HepG2 (cell line): ENCODE measurements around the gene SULT6B1. TPM values are rescaled to one million over a fixed set of nuclear protein-coding genes. Genes with fewer than 3 reads are reported as not detected.

Experiments used
- ARID5B ChIP-seq: IDR thresholded peaks from 2 replicates; pipeline ENCODE4 v1.4.0; 2020; ENCODE audit warnings: mild to moderate bottlenecking, missing genetic modification reagents
- CCAR2 ChIP-seq: fragments of 200-400 bp; formaldehyde crosslinking; optimal IDR thresholded peaks from 2 replicates; pipeline ENCODE3; 2018; ENCODE audit warnings: low read depth, mild to moderate bottlenecking, low read length, moderate library complexity
- ETV5 ChIP-seq: IDR thresholded peaks from 2 replicates; pipeline ENCODE4 v1.6.1; 2018; ENCODE audit warnings: missing biosample characterization, missing genetic modification reagents, inconsistent platforms, borderline replicate concordance
- KAT7 ChIP-seq: IDR thresholded peaks from 2 replicates; pipeline ENCODE4 v1.6.1; 2018; ENCODE audit warnings: borderline replicate concordance, missing compliant biosample characterization
- MATR3 ChIP-seq: sonication (generic); formaldehyde crosslinking; IDR thresholded peaks from 2 replicates; pipeline ENCODE4 v1.4.0; 2020; ENCODE audit warnings: missing genetic modification reagents
- MXD1 ChIP-seq: sonication (generic); formaldehyde crosslinking; IDR thresholded peaks from 2 replicates; pipeline ENCODE4 v1.4.0; 2020; ENCODE audit warnings: mild to moderate bottlenecking, missing genetic modification reagents
- PITX1 ChIP-seq: sonication (generic); formaldehyde crosslinking; IDR thresholded peaks from 2 replicates; pipeline ENCODE4 v1.5.1; 2020; ENCODE audit warnings: mild to moderate bottlenecking, missing genetic modification reagents
- PRDM10 ChIP-seq: sonication (generic); formaldehyde crosslinking; IDR thresholded peaks from 2 replicates; pipeline ENCODE4 v1.4.0; 2020; ENCODE audit warnings: low read depth, missing genetic modification reagents
- REST ChIP-seq, 2 experiments: IDR thresholded peaks; 2 replicates each; pipeline ENCODE4 v1.6.1; 2011 to 2012; ENCODE audit warnings: low read length in 2 of 2, borderline replicate concordance in 1 of 2, low read depth in 1 of 2, mild to moderate bottlenecking in 1 of 2, moderate library complexity in 1 of 2
- SNAPC2 ChIP-seq: sonication (generic); formaldehyde crosslinking; IDR thresholded peaks from 2 replicates; pipeline ENCODE4 v1.8.1; 2022; ENCODE audit warnings: mild to moderate bottlenecking, missing genetic modification reagents
- ZNF232 ChIP-seq: sonication (generic); formaldehyde crosslinking; IDR thresholded peaks from 2 replicates; pipeline ENCODE4 v1.4.0; 2020; ENCODE audit warnings: missing genetic modification reagents, borderline replicate concordance
- ZNF264 ChIP-seq: sonication (generic); formaldehyde crosslinking; IDR thresholded peaks from 2 replicates; pipeline ENCODE4 v1.4.0; 2020; ENCODE audit warnings: missing genetic modification reagents
- ZNF558 ChIP-seq: sonication (generic); formaldehyde crosslinking; IDR thresholded peaks from 2 replicates; pipeline ENCODE4 v1.9.0; 2022; ENCODE audit warnings: mild to moderate bottlenecking, missing genetic modification reagents, borderline replicate concordance
- polyA plus RNA-seq, 8 experiments: library from polyadenylated mRNA; depleted of rRNA in 3 of 8; stranded (reverse) in 7 of 8; unstranded in 1 of 8; fragments of >200 nt; fragmentation: Illumina TruSeq in 4 of 8; extraction: Trizol in 4 of 8; gene quantifications; 2 replicates each; pipeline versions ENCODE4 v1.2.1 to v1.2.3, GENCODE V29; 2011 to 2016; ENCODE audit warnings: low read depth in 4 of 8, missing spikeins in 1 of 8, mixed read lengths in 1 of 8; ENCODE audit not compliant: insufficient read depth in 1 of 8
- total RNA-seq, 5 experiments: library from RNA; depleted of rRNA; stranded (reverse); fragments of >200 nt; fragmentation: Illumina TruSeq; extraction: Trizol; gene quantifications; 2 replicates each; pipeline ENCODE4 v1.2.3, GENCODE V29; 2016; ENCODE audit warnings: low read depth in 1 of 5
- TF ChIP-seq, protein P1 (sequence below): sonication (generic); formaldehyde crosslinking; IDR thresholded peaks from 2 replicates; pipeline ENCODE4 v1.4.0; 2020; ENCODE audit warnings: mild to moderate bottlenecking, missing genetic modification reagents

Gene SULT6B1
- total and polyA plus RNA-seq, 2 of the 13 experiments (the other 11 are each of a cell fraction or from before 2014, with no cell fraction given) = not detected

GRCh38 chr2:37196320-37197195 lies 8.1 kb upstream of the SULT6B1 start, which contains the start of gene CEBPZOS (continued):
- peak; percentile 36 for TF ChIP-seq ARID5B (CRISPR knock-in tag)
- no peak for TF ChIP-seq MATR3 (CRISPR knock-in tag)
- peak; percentile 96 for TF ChIP-seq SNAPC2 (CRISPR knock-in tag)
- TF ChIP-seq ETV5 (CRISPR knock-in tag) = peak; percentile 38; the same call in 1 of the 2 replicates
- TF ChIP-seq, protein P1, sequence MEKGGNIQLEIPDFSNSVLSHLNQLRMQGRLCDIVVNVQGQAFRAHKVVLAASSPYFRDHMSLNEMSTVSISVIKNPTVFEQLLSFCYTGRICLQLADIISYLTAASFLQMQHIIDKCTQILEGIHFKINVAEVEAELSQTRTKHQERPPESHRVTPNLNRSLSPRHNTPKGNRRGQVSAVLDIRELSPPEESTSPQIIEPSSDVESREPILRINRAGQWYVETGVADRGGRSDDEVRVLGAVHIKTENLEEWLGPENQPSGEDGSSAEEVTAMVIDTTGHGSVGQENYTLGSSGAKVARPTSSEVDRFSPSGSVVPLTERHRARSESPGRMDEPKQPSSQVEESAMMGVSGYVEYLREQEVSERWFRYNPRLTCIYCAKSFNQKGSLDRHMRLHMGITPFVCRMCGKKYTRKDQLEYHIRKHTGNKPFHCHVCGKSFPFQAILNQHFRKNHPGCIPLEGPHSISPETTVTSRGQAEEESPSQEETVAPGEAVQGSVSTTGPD (CRISPR knock-in tag) = 0 out of 2 replicates have a peak, but pooled peaks have one; percentile 50
- 0 out of 2 replicates have a peak, but pooled peaks have one; percentile 56 for TF ChIP-seq ZNF232 (CRISPR knock-in tag)
- TF ChIP-seq CCAR2 = no peak
- TF ChIP-seq PITX1 = peak; percentile 11; the same call in 1 of the 2 replicates
- 0 out of 2 replicates have a peak, but pooled peaks have one; percentile 82 for TF ChIP-seq ZNF558 (CRISPR knock-in tag)
- peak; percentile 100 for TF ChIP-seq KAT7 (CRISPR knock-in tag)
- no peak; the same call in 1 of the 2 replicates for TF ChIP-seq ZNF264
- TF ChIP-seq REST (IDR thresholded peaks at IDR 0.05; ENCODE audit: borderline replicate concordance in 1 of 2, low read depth in 1 of 2, low read length in 2 of 2) = no peak; a peak in 1 of 4 replicates
- no peak; the same call in 1 of the 2 replicates for TF ChIP-seq PRDM10 (CRISPR knock-in tag)
- peak; percentile 96 for TF ChIP-seq MXD1
